Measurements from ENCODE around the gene FHOD3.

FHOD3 gene

GRCh38 chr18:36335476-36336279 lies 38.2 kb downstream of the FHOD3 start:
- Histone ChIP-seq H3K4me1 (ENCODE audit: insufficient read depth, low read length) (peaks cover 8% of the 10 kb centered on the region), H3K27ac (ENCODE audit: low read depth, low read length) (no peak overlapping the region), H3K27me3 (ENCODE audit: control insufficient read depth in 1 of 2, insufficient read depth in 2 of 2, low read length in 2 of 2) (no peaks in the 10 kb centered on the region), H3K36me3 (ENCODE audit: insufficient read depth, low read length) (no peaks in the 10 kb centered on the region), H3K9ac (ENCODE audit: low read length) (no peak overlapping the region), H3K4me3 (ENCODE audit: low read depth in 1 of 2, low read length in 2 of 2) (no peak overlapping the region), H3K9me3 (ENCODE audit: low read length) (no peaks in the 10 kb centered on the region)

- H3K9ac ChIP-seq (ENCODE audit: low read length) = no peak overlapping the region
- no peaks in the 10 kb centered on the region for H3K9me3 ChIP-seq (ENCODE audit: low read length)
- no peak overlapping the region for H3K27ac ChIP-seq (ENCODE audit: low read depth, low read length)
- no peaks in the 10 kb centered on the region for H3K4me1 ChIP-seq (ENCODE audit: insufficient read depth, low read length)
- no peaks in the 10 kb centered on the region for H3K27me3 ChIP-seq (ENCODE audit: control insufficient read depth in 1 of 2, insufficient read depth in 2 of 2, low read length in 2 of 2)
- H3K36me3 ChIP-seq (ENCODE audit: insufficient read depth, low read length) = no peaks in the 10 kb centered on the region
- no peak overlapping the region for H3K4me3 ChIP-seq (ENCODE audit: low read depth in 1 of 2, low read length in 2 of 2)
Observed at GRCh38 chr18:36337679-36338402, 40.3 kb downstream of the FHOD3 start.

- no peaks in the 10 kb centered on the region for H3K27me3 ChIP-seq (ENCODE audit: control insufficient read depth in 1 of 2, insufficient read depth in 2 of 2, low read length in 2 of 2)
- no peak overlapping the region for H3K27ac ChIP-seq (ENCODE audit: low read depth, low read length)
- no peaks in the 10 kb centered on the region for H3K9me3 ChIP-seq (ENCODE audit: low read length)
- no peak overlapping the region for H3K4me3 ChIP-seq (ENCODE audit: low read depth in 1 of 2, low read length in 2 of 2)
- H3K4me1 ChIP-seq (ENCODE audit: insufficient read depth, low read length) = no peaks in the 10 kb centered on the region
- H3K9ac ChIP-seq (ENCODE audit: low read length) = no peak overlapping the region
- H3K36me3 ChIP-seq (ENCODE audit: insufficient read depth, low read length) = no peaks in the 10 kb centered on the region
Observed at GRCh38 chr18:36338403-36338933, 41.0 kb downstream of the FHOD3 start.

- H3K9ac ChIP-seq (ENCODE audit: low read length) = no peak overlapping the region
- H3K27me3 ChIP-seq (ENCODE audit: control insufficient read depth in 1 of 2, insufficient read depth in 2 of 2, low read length in 2 of 2) = no peaks in the 10 kb centered on the region
- no peak overlapping the region for H3K4me3 ChIP-seq (ENCODE audit: low read depth in 1 of 2, low read length in 2 of 2)
- no peaks in the 10 kb centered on the region for H3K9me3 ChIP-seq (ENCODE audit: low read length)
- H3K4me1 ChIP-seq (ENCODE audit: insufficient read depth, low read length) = no peaks in the 10 kb centered on the region
- H3K27ac ChIP-seq (ENCODE audit: low read depth, low read length) = no peak overlapping the region
- H3K36me3 ChIP-seq (ENCODE audit: insufficient read depth, low read length) = no peaks in the 10 kb centered on the region
Observed at GRCh38 chr18:36340246-36340645, 42.7 kb downstream of the FHOD3 start.

- Histone ChIP-seq H3K27me3 (ENCODE audit: control insufficient read depth in 1 of 2, insufficient read depth in 2 of 2, low read length in 2 of 2) (no peaks in the 10 kb centered on the region), H3K9me3 (ENCODE audit: low read length) (no peaks in the 10 kb centered on the region)
Observed at GRCh38 chr18:36341944-36342343, 44.4 kb downstream of the FHOD3 start.

GRCh38 chr18:36348331-36348730 lies 50.8 kb downstream of the FHOD3 start:
- Histone ChIP-seq H3K4me1 (ENCODE audit: insufficient read depth, low read length) (peaks cover 5% of the 10 kb centered on the region), H3K9me3 (ENCODE audit: low read length) (no peaks in the 10 kb centered on the region), H3K27ac (ENCODE audit: low read depth, low read length) (no peak overlapping the region), H3K4me3 (ENCODE audit: low read depth in 1 of 2, low read length in 2 of 2) (no peak overlapping the region), H3K36me3 (ENCODE audit: insufficient read depth, low read length) (no peaks in the 10 kb centered on the region), H3K9ac (ENCODE audit: low read length) (no peak overlapping the region), H3K27me3 (ENCODE audit: control insufficient read depth in 1 of 2, insufficient read depth in 2 of 2, low read length in 2 of 2) (no peaks in the 10 kb centered on the region)

More at GRCh38 chr18:36341944-36342343, 44.4 kb downstream of the FHOD3 start:
- Histone ChIP-seq H3K4me1 (ENCODE audit: insufficient read depth, low read length) (no peaks in the 10 kb centered on the region), H3K36me3 (ENCODE audit: insufficient read depth, low read length) (no peaks in the 10 kb centered on the region), H3K27ac (ENCODE audit: low read depth, low read length) (no peak overlapping the region), H3K4me3 (ENCODE audit: low read depth in 1 of 2, low read length in 2 of 2) (no peak overlapping the region), H3K9ac (ENCODE audit: low read length) (no peak overlapping the region)

GRCh38 chr18:36348971-36349417 lies 51.5 kb downstream of the FHOD3 start:
- no peak overlapping the region for H3K27ac ChIP-seq (ENCODE audit: low read depth, low read length)
- no peaks in the 10 kb centered on the region for H3K9me3 ChIP-seq (ENCODE audit: low read length)
- H3K4me1 ChIP-seq (ENCODE audit: insufficient read depth, low read length) = peaks cover 5% of the 10 kb centered on the region
- H3K9ac ChIP-seq (ENCODE audit: low read length) = no peak overlapping the region
- H3K27me3 ChIP-seq (ENCODE audit: control insufficient read depth in 1 of 2, insufficient read depth in 2 of 2, low read length in 2 of 2) = no peaks in the 10 kb centered on the region
- H3K36me3 ChIP-seq (ENCODE audit: insufficient read depth, low read length) = no peaks in the 10 kb centered on the region
- no peak overlapping the region for H3K4me3 ChIP-seq (ENCODE audit: low read depth in 1 of 2, low read length in 2 of 2)

- H3K36me3 ChIP-seq (ENCODE audit: insufficient read depth, low read length) = no peaks in the 10 kb centered on the region
- no peaks in the 10 kb centered on the region for H3K27me3 ChIP-seq (ENCODE audit: control insufficient read depth in 1 of 2, insufficient read depth in 2 of 2, low read length in 2 of 2)
- H3K27ac ChIP-seq (ENCODE audit: low read depth, low read length) = no peak overlapping the region
- H3K4me1 ChIP-seq (ENCODE audit: insufficient read depth, low read length) = peaks cover 5% of the 10 kb centered on the region
- H3K9me3 ChIP-seq (ENCODE audit: low read length) = no peaks in the 10 kb centered on the region
- H3K9ac ChIP-seq (ENCODE audit: low read length) = no peak overlapping the region
- no peak overlapping the region for H3K4me3 ChIP-seq (ENCODE audit: low read depth in 1 of 2, low read length in 2 of 2)
Observed at GRCh38 chr18:36349552-36349951, 52.0 kb downstream of the FHOD3 start.

- Histone ChIP-seq H3K36me3 (ENCODE audit: insufficient read depth, low read length) (no peaks in the 10 kb centered on the region), H3K4me3 (ENCODE audit: low read depth in 1 of 2, low read length in 2 of 2) (no peak overlapping the region), H3K27me3 (ENCODE audit: control insufficient read depth in 1 of 2, insufficient read depth in 2 of 2, low read length in 2 of 2) (no peaks in the 10 kb centered on the region), H3K9ac (ENCODE audit: low read length) (no peak overlapping the region), H3K27ac (ENCODE audit: low read depth, low read length) (no peak overlapping the region), H3K9me3 (ENCODE audit: low read length) (no peaks in the 10 kb centered on the region), H3K4me1 (ENCODE audit: insufficient read depth, low read length) (peaks cover 5% of the 10 kb centered on the region)
Observed at GRCh38 chr18:36350251-36350651, 52.7 kb downstream of the FHOD3 start.

- Histone ChIP-seq H3K27me3 (ENCODE audit: control insufficient read depth in 1 of 2, insufficient read depth in 2 of 2, low read length in 2 of 2) (no peaks in the 10 kb centered on the region), H3K9me3 (ENCODE audit: low read length) (no peaks in the 10 kb centered on the region), H3K36me3 (ENCODE audit: insufficient read depth, low read length) (no peaks in the 10 kb centered on the region), H3K4me3 (ENCODE audit: low read depth in 1 of 2, low read length in 2 of 2) (no peak overlapping the region), H3K4me1 (ENCODE audit: insufficient read depth, low read length) (peaks cover 5% of the 10 kb centered on the region), H3K9ac (ENCODE audit: low read length) (no peak overlapping the region), H3K27ac (ENCODE audit: low read depth, low read length) (no peak overlapping the region)
Observed at GRCh38 chr18:36350839-36351469, 53.4 kb downstream of the FHOD3 start.

- Histone ChIP-seq H3K9ac (ENCODE audit: low read length) (no peak overlapping the region), H3K36me3 (ENCODE audit: insufficient read depth, low read length) (no peaks in the 10 kb centered on the region), H3K9me3 (ENCODE audit: low read length) (no peaks in the 10 kb centered on the region), H3K27me3 (ENCODE audit: control insufficient read depth in 1 of 2, insufficient read depth in 2 of 2, low read length in 2 of 2) (no peaks in the 10 kb centered on the region), H3K4me1 (ENCODE audit: insufficient read depth, low read length) (peaks cover 5% of the 10 kb centered on the region), H3K27ac (ENCODE audit: low read depth, low read length) (no peak overlapping the region), H3K4me3 (ENCODE audit: low read depth in 1 of 2, low read length in 2 of 2) (no peak overlapping the region)
Observed at GRCh38 chr18:36352384-36352783, 54.9 kb downstream of the FHOD3 start.

Data from muscle layer of colon (tissue), 2 donors.